CD1c-positive myeloid dendritic cell (primary cell): ENCODE data around the gene DPP10.

Experiments
- DNase-seq: peaks from one replicate; pipeline ENCODE4 v3.0.0-alpha.2; 2016; ENCODE audit errors: extremely low spot score

DPP10 gene

GRCh38 chr2:115248066-115248465, 805.6 kb downstream of the DPP10 start:
- no peak for DNase-seq

GRCh38 chr2:115277366-115277765, 834.9 kb downstream of the DPP10 start:
- no peak for DNase-seq

GRCh38 chr2:115285416-115285815, 843.0 kb downstream of the DPP10 start:
- no peak for DNase-seq

- DNase-seq, result no peak
Measured at GRCh38 chr2:115290478-115290877, 848.0 kb downstream of the DPP10 start.

- no peak for DNase-seq
Measured at GRCh38 chr2:115292742-115293141, 850.3 kb downstream of the DPP10 start.

- no peak for DNase-seq
Measured at GRCh38 chr2:115294999-115295398, 852.6 kb downstream of the DPP10 start.

- DNase-seq, result no peak
Measured at GRCh38 chr2:115297056-115297455, 854.6 kb downstream of the DPP10 start.

GRCh38 chr2:115299199-115299598, 856.8 kb downstream of the DPP10 start:
- no peak for DNase-seq

GRCh38 chr2:115305712-115306111, 863.3 kb downstream of the DPP10 start:
- no peak for DNase-seq

GRCh38 chr2:115314119-115314518, 871.7 kb downstream of the DPP10 start:
- no peak for DNase-seq

GRCh38 chr2:115327061-115327460, 884.6 kb downstream of the DPP10 start:
- DNase-seq, result no peak

GRCh38 chr2:115359550-115359949, 917.1 kb downstream of the DPP10 start:
- no peak for DNase-seq

GRCh38 chr2:115364093-115364492, 921.7 kb downstream of the DPP10 start:
- DNase-seq, result no peak

GRCh38 chr2:115369400-115369799, 927.0 kb downstream of the DPP10 start:
- no peak for DNase-seq

- no peak for DNase-seq
Measured at GRCh38 chr2:115374981-115375380, 932.5 kb downstream of the DPP10 start.

GRCh38 chr2:115384399-115384798, 942.0 kb downstream of the DPP10 start:
- no peak for DNase-seq

GRCh38 chr2:115386465-115386864, 944.0 kb downstream of the DPP10 start:
- DNase-seq, result no peak

GRCh38 chr2:115389024-115389423, 946.6 kb downstream of the DPP10 start:
- DNase-seq, result no peak

- no peak for DNase-seq
Measured at GRCh38 chr2:115389898-115390565, 947.6 kb downstream of the DPP10 start.

- DNase-seq, result no peak
Measured at GRCh38 chr2:115396579-115396978, 954.1 kb downstream of the DPP10 start.

GRCh38 chr2:115400940-115401339, 958.5 kb downstream of the DPP10 start:
- no peak for DNase-seq

- no peak for DNase-seq
Measured at GRCh38 chr2:115412501-115412900, 970.1 kb downstream of the DPP10 start.

GRCh38 chr2:115413791-115414190, 971.4 kb downstream of the DPP10 start:
- DNase-seq, result no peak

- DNase-seq, result no peak
Measured at GRCh38 chr2:115414466-115414865, 972.0 kb downstream of the DPP10 start.
